ENCODE results near the gene CYTH4. TPM values are rescaled to one million over a fixed set of nuclear protein-coding genes. Genes with fewer than 3 reads are reported as not detected.

The CYTH4 gene
- total and polyA plus RNA-seq, 10 of the 15 experiments (the other 5 are each of a cell fraction or from before 2014, with no cell fraction given), result 1.5 to 27.3 (median 16.9) TPM

DNA sequence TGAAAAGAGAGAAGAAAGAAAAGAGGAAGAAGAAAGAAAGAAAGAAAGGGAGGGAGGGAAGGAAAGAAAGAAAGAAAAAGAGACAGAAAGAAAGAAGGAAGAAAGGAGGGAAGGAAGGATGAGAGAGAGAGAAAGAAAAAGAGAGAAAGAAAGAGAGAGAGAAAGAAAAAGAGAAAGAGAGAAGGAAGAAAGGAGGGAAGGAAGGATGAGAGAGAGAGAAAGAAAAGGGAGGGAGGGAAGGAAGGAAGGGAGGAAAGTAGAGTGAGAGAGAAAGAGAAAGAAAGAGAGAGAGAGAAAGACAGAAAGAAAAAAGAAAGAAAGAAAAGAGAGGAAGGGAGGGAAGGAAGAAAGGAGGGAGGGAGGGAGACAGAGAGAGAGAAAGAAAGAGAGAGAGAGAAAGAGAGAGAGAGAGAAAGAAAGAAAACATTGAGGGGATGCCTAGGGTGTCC, 26.7 kb upstream of the CYTH4 start (continued):
- TF ChIP-seq, protein P1, sequence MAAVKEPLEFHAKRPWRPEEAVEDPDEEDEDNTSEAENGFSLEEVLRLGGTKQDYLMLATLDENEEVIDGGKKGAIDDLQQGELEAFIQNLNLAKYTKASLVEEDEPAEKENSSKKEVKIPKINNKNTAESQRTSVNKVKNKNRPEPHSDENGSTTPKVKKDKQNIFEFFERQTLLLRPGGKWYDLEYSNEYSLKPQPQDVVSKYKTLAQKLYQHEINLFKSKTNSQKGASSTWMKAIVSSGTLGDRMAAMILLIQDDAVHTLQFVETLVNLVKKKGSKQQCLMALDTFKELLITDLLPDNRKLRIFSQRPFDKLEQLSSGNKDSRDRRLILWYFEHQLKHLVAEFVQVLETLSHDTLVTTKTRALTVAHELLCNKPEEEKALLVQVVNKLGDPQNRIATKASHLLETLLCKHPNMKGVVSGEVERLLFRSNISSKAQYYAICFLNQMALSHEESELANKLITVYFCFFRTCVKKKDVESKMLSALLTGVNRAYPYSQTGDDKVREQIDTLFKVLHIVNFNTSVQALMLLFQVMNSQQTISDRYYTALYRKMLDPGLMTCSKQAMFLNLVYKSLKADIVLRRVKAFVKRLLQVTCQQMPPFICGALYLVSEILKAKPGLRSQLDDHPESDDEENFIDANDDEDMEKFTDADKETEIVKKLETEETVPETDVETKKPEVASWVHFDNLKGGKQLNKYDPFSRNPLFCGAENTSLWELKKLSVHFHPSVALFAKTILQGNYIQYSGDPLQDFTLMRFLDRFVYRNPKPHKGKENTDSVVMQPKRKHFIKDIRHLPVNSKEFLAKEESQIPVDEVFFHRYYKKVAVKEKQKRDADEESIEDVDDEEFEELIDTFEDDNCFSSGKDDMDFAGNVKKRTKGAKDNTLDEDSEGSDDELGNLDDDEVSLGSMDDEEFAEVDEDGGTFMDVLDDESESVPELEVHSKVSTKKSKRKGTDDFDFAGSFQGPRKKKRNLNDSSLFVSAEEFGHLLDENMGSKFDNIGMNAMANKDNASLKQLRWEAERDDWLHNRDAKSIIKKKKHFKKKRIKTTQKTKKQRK (IDR thresholded peaks at IDR 0.05; ENCODE audit: low read depth, low read length), result no peak
- TF ChIP-seq, protein P2, sequence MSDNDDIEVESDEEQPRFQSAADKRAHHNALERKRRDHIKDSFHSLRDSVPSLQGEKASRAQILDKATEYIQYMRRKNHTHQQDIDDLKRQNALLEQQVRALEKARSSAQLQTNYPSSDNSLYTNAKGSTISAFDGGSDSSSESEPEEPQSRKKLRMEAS (IDR thresholded peaks at IDR 0.05; ENCODE audit: low read depth, low read length), result no peak
- TF ChIP-seq, protein P3, sequence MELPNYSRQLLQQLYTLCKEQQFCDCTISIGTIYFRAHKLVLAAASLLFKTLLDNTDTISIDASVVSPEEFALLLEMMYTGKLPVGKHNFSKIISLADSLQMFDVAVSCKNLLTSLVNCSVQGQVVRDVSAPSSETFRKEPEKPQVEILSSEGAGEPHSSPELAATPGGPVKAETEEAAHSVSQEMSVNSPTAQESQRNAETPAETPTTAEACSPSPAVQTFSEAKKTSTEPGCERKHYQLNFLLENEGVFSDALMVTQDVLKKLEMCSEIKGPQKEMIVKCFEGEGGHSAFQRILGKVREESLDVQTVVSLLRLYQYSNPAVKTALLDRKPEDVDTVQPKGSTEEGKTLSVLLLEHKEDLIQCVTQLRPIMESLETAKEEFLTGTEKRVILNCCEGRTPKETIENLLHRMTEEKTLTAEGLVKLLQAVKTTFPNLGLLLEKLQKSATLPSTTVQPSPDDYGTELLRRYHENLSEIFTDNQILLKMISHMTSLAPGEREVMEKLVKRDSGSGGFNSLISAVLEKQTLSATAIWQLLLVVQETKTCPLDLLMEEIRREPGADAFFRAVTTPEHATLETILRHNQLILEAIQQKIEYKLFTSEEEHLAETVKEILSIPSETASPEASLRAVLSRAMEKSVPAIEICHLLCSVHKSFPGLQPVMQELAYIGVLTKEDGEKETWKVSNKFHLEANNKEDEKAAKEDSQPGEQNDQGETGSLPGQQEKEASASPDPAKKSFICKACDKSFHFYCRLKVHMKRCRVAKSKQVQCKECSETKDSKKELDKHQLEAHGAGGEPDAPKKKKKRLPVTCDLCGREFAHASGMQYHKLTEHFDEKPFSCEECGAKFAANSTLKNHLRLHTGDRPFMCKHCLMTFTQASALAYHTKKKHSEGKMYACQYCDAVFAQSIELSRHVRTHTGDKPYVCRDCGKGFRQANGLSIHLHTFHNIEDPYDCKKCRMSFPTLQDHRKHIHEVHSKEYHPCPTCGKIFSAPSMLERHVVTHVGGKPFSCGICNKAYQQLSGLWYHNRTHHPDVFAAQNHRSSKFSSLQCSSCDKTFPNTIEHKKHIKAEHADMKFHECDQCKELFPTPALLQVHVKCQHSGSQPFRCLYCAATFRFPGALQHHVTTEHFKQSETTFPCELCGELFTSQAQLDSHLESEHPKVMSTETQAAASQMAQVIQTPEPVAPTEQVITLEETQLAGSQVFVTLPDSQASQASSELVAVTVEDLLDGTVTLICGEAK (IDR thresholded peaks at IDR 0.05; ENCODE audit: borderline replicate concordance), result no peak
- TF ChIP-seq, protein P4, sequence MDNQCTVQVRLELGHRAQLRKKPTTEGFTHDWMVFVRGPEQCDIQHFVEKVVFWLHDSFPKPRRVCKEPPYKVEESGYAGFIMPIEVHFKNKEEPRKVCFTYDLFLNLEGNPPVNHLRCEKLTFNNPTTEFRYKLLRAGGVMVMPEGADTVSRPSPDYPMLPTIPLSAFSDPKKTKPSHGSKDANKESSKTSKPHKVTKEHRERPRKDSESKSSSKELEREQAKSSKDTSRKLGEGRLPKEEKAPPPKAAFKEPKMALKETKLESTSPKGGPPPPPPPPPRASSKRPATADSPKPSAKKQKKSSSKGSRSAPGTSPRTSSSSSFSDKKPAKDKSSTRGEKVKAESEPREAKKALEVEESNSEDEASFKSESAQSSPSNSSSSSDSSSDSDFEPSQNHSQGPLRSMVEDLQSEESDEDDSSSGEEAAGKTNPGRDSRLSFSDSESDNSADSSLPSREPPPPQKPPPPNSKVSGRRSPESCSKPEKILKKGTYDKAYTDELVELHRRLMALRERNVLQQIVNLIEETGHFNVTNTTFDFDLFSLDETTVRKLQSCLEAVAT (IDR thresholded peaks at IDR 0.05), result no peak; the same call in 1 of the 2 replicates
- TF ChIP-seq CBX5 (IDR thresholded peaks at IDR 0.05; ENCODE audit: low read depth) (no peak), SMAD1 (IDR thresholded peaks at IDR 0.05; ENCODE audit: low read depth, partially characterized antibody) (peak; percentile 17), YBX1 (IDR thresholded peaks at IDR 0.05) (peak; percentile 16; the same call in 1 of the 2 replicates), CBFB (IDR thresholded peaks at IDR 0.05; ENCODE audit: low read depth) (no peak), SIX5 (IDR thresholded peaks at IDR 0.05; ENCODE audit: low read depth, low read length, severe bottlenecking) (no peak), RCOR1 (conservative IDR thresholded peaks at IDR 0.05; ENCODE audit: low read depth, low read length) (no peak), PAX5 (IDR thresholded peaks at IDR 0.05; ENCODE audit: borderline replicate concordance, low read depth, low read length) (no peak), NBN (IDR thresholded peaks at IDR 0.05) (peak; percentile 71), CREB1 (IDR thresholded peaks at IDR 0.05; ENCODE audit: low read depth) (no peak)
- TF ChIP-seq, protein P5, sequence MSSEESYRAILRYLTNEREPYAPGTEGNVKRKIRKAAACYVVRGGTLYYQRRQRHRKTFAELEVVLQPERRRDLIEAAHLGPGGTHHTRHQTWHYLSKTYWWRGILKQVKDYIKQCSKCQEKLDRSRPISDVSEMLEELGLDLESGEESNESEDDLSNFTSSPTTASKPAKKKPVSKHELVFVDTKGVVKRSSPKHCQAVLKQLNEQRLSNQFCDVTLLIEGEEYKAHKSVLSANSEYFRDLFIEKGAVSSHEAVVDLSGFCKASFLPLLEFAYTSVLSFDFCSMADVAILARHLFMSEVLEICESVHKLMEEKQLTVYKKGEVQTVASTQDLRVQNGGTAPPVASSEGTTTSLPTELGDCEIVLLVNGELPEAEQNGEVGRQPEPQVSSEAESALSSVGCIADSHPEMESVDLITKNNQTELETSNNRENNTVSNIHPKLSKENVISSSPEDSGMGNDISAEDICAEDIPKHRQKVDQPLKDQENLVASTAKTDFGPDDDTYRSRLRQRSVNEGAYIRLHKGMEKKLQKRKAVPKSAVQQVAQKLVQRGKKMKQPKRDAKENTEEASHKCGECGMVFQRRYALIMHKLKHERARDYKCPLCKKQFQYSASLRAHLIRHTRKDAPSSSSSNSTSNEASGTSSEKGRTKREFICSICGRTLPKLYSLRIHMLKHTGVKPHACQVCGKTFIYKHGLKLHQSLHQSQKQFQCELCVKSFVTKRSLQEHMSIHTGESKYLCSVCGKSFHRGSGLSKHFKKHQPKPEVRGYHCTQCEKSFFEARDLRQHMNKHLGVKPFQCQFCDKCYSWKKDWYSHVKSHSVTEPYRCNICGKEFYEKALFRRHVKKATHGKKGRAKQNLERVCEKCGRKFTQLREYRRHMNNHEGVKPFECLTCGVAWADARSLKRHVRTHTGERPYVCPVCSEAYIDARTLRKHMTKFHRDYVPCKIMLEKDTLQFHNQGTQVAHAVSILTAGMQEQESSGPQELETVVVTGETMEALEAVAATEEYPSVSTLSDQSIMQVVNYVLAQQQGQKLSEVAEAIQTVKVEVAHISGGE (CRISPR knock-in tag; IDR thresholded peaks at IDR 0.05), result no peak
- TF ChIP-seq, protein P6, sequence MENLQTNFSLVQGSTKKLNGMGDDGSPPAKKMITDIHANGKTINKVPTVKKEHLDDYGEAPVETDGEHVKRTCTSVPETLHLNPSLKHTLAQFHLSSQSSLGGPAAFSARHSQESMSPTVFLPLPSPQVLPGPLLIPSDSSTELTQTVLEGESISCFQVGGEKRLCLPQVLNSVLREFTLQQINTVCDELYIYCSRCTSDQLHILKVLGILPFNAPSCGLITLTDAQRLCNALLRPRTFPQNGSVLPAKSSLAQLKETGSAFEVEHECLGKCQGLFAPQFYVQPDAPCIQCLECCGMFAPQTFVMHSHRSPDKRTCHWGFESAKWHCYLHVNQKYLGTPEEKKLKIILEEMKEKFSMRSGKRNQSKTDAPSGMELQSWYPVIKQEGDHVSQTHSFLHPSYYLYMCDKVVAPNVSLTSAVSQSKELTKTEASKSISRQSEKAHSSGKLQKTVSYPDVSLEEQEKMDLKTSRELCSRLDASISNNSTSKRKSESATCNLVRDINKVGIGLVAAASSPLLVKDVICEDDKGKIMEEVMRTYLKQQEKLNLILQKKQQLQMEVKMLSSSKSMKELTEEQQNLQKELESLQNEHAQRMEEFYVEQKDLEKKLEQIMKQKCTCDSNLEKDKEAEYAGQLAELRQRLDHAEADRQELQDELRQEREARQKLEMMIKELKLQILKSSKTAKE (IDR thresholded peaks at IDR 0.05; ENCODE audit: low read depth, poor library complexity, severe bottlenecking), result no peak

All from GM12878 (cell line).